ENCODE data around the gene DLK1. TPM values are rescaled to one million over a fixed set of nuclear protein-coding genes. Genes with fewer than 3 reads are reported as not detected.

The DLK1 gene
- total and polyA plus RNA-seq, 2 experiments from 2014 or later = not detected

GRCh38 chr14:100733152-100733850 lies 6.6 kb downstream of the DLK1 start:
- Histone ChIP-seq H3K9ac (no peak overlapping the region), H3K27me3 (replicated peaks; ENCODE audit: insufficient read depth) (peaks cover 23% of the 10 kb centered on the region), H3K36me3 (ENCODE audit: low read depth) (no peaks in the 10 kb centered on the region), H3K9me3 (ENCODE audit: low read depth) (no peaks in the 10 kb centered on the region), H3K27ac (no peak overlapping the region), H3K4me1 (ENCODE audit: insufficient read depth) (no peaks in the 10 kb centered on the region), H2AFZ (no peak overlapping the region), H3K9me2 (ENCODE audit: insufficient read depth) (no peaks in the 10 kb centered on the region), H3F3A (ENCODE audit: insufficient read depth) (no peaks in the 10 kb centered on the region), H3K4me2 (ENCODE audit: unreplicated experiment) (no peak overlapping the region), H3K79me2 (ENCODE audit: insufficient read depth) (no peaks in the 10 kb centered on the region), H3K4me3 (no peak overlapping the region), H4K20me1 (ENCODE audit: insufficient read depth) (no peaks in the 10 kb centered on the region)
- no peak for TF ChIP-seq EZH2phosphoT487 (IDR thresholded peaks at IDR 0.05; ENCODE audit: insufficient read depth, low read depth)
- TF ChIP-seq EZH2 (IDR thresholded peaks at IDR 0.05; ENCODE audit: insufficient read depth, poor library complexity, severe bottlenecking) = no peak
- in situ Hi-C loops (cut with MboI) = no loop called here
- 75 to 80% methylated on average over 19 of the region's 19 CpGs for WGBS, 2 experiments (ENCODE audit: low coverage in 1 of 2, low lambda C conversion rate in 2 of 2, missing lambda C conversion rate in 2 of 2)
- no peak for DNase-seq

GRCh38 chr14:100734031-100734990 lies 7.6 kb downstream of the DLK1 start:
- in situ Hi-C loops (cut with MboI) = no loop called here
- DNase-seq = no peak

GRCh38 chr14:100735271-100735670 lies 8.6 kb downstream of the DLK1 start:
- no peak overlapping the region for H2AFZ ChIP-seq
- in situ Hi-C loops (cut with MboI) = no loop called here
- WGBS, 2 experiments (ENCODE audit: low coverage in 1 of 2, low lambda C conversion rate in 2 of 2, missing lambda C conversion rate in 2 of 2) = 82 to 83% methylated on average over 16 to 17 of the region's 17 CpGs
- peaks cover 7% of the 10 kb centered on the region; the same call in 1 of the 2 replicates for H3K27me3 ChIP-seq (replicated peaks; ENCODE audit: insufficient read depth)
- H3K9ac ChIP-seq = no peak overlapping the region
- H3F3A ChIP-seq (ENCODE audit: insufficient read depth) = no peaks in the 10 kb centered on the region
- no peaks in the 10 kb centered on the region for H4K20me1 ChIP-seq (ENCODE audit: insufficient read depth)
- H3K36me3 ChIP-seq (ENCODE audit: low read depth) = no peaks in the 10 kb centered on the region
- TF ChIP-seq EZH2phosphoT487 (IDR thresholded peaks at IDR 0.05; ENCODE audit: insufficient read depth, low read depth) = no peak
- no peak for TF ChIP-seq EZH2 (IDR thresholded peaks at IDR 0.05; ENCODE audit: insufficient read depth, poor library complexity, severe bottlenecking)
- no peak overlapping the region for H3K27ac ChIP-seq
- no peaks in the 10 kb centered on the region for H3K9me2 ChIP-seq (ENCODE audit: insufficient read depth)
- no peak overlapping the region for H3K4me2 ChIP-seq (ENCODE audit: unreplicated experiment)
- H3K79me2 ChIP-seq (ENCODE audit: insufficient read depth) = no peaks in the 10 kb centered on the region
- H3K4me3 ChIP-seq = no peak overlapping the region
- no peak for DNase-seq
- no peaks in the 10 kb centered on the region for H3K9me3 ChIP-seq (ENCODE audit: low read depth)
- no peaks in the 10 kb centered on the region for H3K4me1 ChIP-seq (ENCODE audit: insufficient read depth)

More at GRCh38 chr14:100734031-100734990, 7.6 kb downstream of the DLK1 start:
- Histone ChIP-seq H2AFZ (no peak overlapping the region), H3F3A (ENCODE audit: insufficient read depth) (no peaks in the 10 kb centered on the region), H3K9ac (no peak overlapping the region), H4K20me1 (ENCODE audit: insufficient read depth) (no peaks in the 10 kb centered on the region), H3K27me3 (replicated peaks; ENCODE audit: insufficient read depth) (peaks cover 15% of the 10 kb centered on the region), H3K4me1 (ENCODE audit: insufficient read depth) (no peaks in the 10 kb centered on the region), H3K79me2 (ENCODE audit: insufficient read depth) (no peaks in the 10 kb centered on the region), H3K9me3 (ENCODE audit: low read depth) (no peaks in the 10 kb centered on the region), H3K4me3 (no peak overlapping the region), H3K4me2 (ENCODE audit: unreplicated experiment) (no peak overlapping the region), H3K36me3 (ENCODE audit: low read depth) (no peaks in the 10 kb centered on the region), H3K27ac (no peak overlapping the region), H3K9me2 (ENCODE audit: insufficient read depth) (no peaks in the 10 kb centered on the region)
- 87 to 89% methylated on average over 52 of the region's 52 CpGs for WGBS, 2 experiments (ENCODE audit: low coverage in 1 of 2, low lambda C conversion rate in 2 of 2, missing lambda C conversion rate in 2 of 2)
- TF ChIP-seq EZH2phosphoT487 (IDR thresholded peaks at IDR 0.05; ENCODE audit: insufficient read depth, low read depth) = no peak
- TF ChIP-seq EZH2 (IDR thresholded peaks at IDR 0.05; ENCODE audit: insufficient read depth, poor library complexity, severe bottlenecking) = no peak

GRCh38 chr14:100736269-100737180 lies 9.8 kb downstream of the DLK1 start:
- in situ Hi-C loops (cut with MboI) = no loop called here
- DNase-seq = no peak
- Histone ChIP-seq H3K4me3 (no peak overlapping the region), H3K4me2 (ENCODE audit: unreplicated experiment) (no peak overlapping the region), H3K27me3 (replicated peaks; ENCODE audit: insufficient read depth) (0 out of 2 replicates have a peak, but pooled peaks cover 4% of the 10 kb centered on the region), H3F3A (ENCODE audit: insufficient read depth) (no peaks in the 10 kb centered on the region), H4K20me1 (ENCODE audit: insufficient read depth) (no peaks in the 10 kb centered on the region), H3K27ac (no peak overlapping the region), H3K9me3 (ENCODE audit: low read depth) (no peaks in the 10 kb centered on the region), H3K9me2 (ENCODE audit: insufficient read depth) (no peaks in the 10 kb centered on the region), H3K36me3 (ENCODE audit: low read depth) (no peaks in the 10 kb centered on the region), H3K4me1 (ENCODE audit: insufficient read depth) (no peaks in the 10 kb centered on the region), H3K9ac (no peak overlapping the region), H2AFZ (no peak overlapping the region), H3K79me2 (ENCODE audit: insufficient read depth) (no peaks in the 10 kb centered on the region)
- 42 to 47% methylated on average over 12 to 22 of the region's 22 CpGs for WGBS, 2 experiments (ENCODE audit: low coverage in 1 of 2, low lambda C conversion rate in 2 of 2, missing lambda C conversion rate in 2 of 2)
- TF ChIP-seq EZH2phosphoT487 (IDR thresholded peaks at IDR 0.05; ENCODE audit: insufficient read depth, low read depth) = no peak

Measured in GM23248 (cell line).